HG02588 (cell line): ENCODE results near the gene ANKRD36.
"Not testable (repeated sequence)": the region's sequence is repeated elsewhere in the genome, so short reads cannot be mapped to it uniquely, and the experiment has no call there.

Source experiments
- ATAC-seq: cut with Tn5 transposase; IDR thresholded peaks from one replicate; pipeline ENCODE4 v1.9.1; 2021; ENCODE audit warnings: mild to moderate bottlenecking, moderate library complexity; ENCODE audit not compliant: unreplicated experiment

The ANKRD36 gene

GRCh38 chr2:97268075-97268591 lies 155.2 kb downstream of the ANKRD36 start:
- not testable (repeated sequence) for ATAC-seq

- ATAC-seq = not testable (repeated sequence)
Observed at GRCh38 chr2:97276232-97276798, 163.4 kb downstream of the ANKRD36 start.

- ATAC-seq = not testable (repeated sequence)
Observed at GRCh38 chr2:97285187-97285586, 172.2 kb downstream of the ANKRD36 start.

- ATAC-seq = not testable (repeated sequence)
Observed at GRCh38 chr2:97293687-97294086, 180.7 kb downstream of the ANKRD36 start.
